ENCODE data around the gene CAMTA1.

Gene CAMTA1

GRCh38 chr1:7333094-7333493 lies 547.8 kb downstream of the CAMTA1 start:
- no peak for DNase-seq

- DNase-seq = no peak
These were observed 548.4 kb downstream of the CAMTA1 start for GRCh38 chr1:7333620-7334019.

GRCh38 chr1:7334475-7335035 lies 549.3 kb downstream of the CAMTA1 start:
- no peak for DNase-seq

- no peak for DNase-seq
These were observed 550.1 kb downstream of the CAMTA1 start for GRCh38 chr1:7335224-7335879.

DNA sequence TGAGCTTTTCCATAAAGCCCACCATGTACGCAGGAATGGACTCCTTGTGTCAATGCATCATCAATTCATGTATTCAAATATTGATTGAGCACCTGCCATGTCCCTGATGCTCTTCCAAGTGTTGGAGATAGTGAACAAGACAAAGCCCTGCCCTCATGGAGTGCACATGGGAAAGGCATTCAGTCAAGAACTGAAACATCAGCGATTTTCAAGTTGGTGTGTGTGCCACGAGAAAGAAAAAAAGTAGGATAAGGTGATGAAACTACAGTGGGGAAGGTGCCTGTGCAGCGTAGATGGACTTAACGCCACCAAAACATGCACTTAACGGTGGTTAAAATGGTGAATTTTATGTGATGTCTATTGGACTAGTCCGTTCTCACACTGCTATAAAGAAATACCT lies 553.2 kb downstream of the CAMTA1 start:
- no peak for DNase-seq

DNA sequence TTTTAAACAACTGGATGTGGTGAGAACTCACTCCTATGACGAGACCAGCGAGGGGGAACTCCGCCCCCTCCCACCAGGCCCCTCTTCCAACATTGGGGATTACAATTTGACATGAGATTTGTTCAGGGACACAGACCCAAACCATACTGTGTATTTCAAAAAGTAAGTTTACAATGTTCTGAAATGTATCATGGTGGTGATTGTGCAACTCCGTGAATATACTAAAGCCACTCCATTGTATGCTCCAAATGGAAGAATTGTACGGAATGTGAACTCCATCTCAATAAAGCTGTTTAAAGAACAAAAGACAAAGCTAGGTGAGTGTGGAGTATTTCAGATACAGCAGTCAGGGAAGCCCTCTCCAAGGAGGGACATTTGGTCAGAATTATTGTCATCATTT lies 553.8 kb downstream of the CAMTA1 start:
- no peak for DNase-seq

- no peak for DNase-seq
These were observed 554.7 kb downstream of the CAMTA1 start for GRCh38 chr1:7339953-7340352.

DNA sequence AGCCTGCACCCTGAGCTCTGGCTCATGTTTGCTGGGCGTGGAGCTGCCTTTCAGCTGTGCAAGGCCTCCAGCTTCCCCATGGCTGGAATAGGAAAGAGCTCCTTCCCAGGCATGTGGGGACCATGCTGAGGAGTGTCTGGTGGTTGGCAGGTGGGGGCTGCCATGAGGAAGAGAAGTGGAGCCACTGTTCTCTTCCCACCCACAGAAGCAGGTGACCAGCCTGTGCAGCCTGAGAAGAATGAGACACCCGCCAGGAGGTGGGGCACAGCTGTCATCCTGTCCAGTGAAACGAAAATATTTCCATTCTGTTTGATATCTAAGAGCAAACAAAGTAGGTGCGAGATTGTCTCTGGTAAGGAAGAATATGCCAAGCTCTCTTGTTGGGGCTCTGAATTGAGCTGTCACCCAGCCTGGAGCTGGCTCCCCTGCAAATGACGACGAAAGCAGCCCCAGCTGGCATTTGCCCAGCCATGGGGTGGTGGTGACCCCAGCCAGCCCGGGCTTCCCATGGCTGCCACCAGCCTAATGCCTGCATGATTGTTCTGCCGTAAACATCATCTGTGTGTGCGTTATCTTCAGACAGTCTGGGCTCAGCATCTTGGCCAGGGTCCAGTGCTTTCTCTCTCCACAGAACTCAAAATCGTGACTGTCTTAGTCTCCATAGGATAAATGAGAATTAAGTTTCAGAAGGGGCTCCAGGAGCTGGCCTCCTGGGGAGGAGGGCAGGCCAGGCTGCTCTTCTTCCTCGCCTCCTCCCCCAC lies 556.1 kb downstream of the CAMTA1 start:
- DNase-seq = no peak

- DNase-seq = no peak
These were observed 558.6 kb downstream of the CAMTA1 start for GRCh38 chr1:7343882-7344281.

- no peak for DNase-seq
These were observed 559.0 kb downstream of the CAMTA1 start for GRCh38 chr1:7344299-7344698.

DNA sequence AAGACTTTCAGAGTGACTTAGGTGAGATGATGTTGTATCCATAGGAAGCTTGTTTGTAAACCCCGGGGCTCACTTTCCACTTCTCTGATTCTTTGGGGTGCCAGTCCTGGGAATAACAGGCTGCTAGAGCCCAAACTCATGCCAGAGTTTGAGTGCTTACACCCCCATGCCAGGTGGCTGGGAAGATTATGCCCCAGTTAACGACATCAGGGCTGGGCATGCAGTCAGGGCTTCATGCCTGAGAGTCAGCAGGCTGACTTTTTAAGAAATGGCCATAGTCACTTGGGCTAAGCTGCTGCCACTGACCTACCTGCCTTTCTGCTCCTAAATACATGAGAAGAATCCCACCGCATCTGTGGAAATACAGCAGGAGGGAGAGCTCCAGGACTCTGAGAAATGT lies 560.3 kb downstream of the CAMTA1 start:
- DNase-seq = no peak

- DNase-seq = no peak
These were observed 560.9 kb downstream of the CAMTA1 start for GRCh38 chr1:7346070-7346596.

- DNase-seq = no peak
These were observed 561.6 kb downstream of the CAMTA1 start for GRCh38 chr1:7346600-7347570.

- DNase-seq = no peak
These were observed 562.8 kb downstream of the CAMTA1 start for GRCh38 chr1:7348073-7348472.

DNA sequence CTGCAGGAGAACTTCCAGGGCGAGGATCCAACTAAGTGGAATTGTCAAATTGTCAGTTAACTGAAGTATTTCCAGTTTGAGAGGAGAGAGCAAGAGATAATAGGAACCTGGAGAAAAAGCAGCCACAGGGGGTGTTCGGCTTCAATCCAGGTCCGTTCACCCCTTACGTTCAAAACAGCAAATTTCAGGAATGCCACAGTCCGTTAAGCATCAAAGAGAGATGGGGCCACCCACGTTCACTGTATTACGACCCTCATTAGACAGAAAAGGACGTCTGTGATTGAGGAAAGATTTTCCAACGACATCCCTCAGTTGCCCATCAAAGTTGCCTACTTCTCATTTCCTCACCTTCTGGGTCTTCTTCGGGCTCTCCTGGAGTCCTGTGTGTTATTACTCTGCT lies 563.3 kb downstream of the CAMTA1 start:
- DNase-seq = no peak

- no peak for DNase-seq
These were observed 565.5 kb downstream of the CAMTA1 start for GRCh38 chr1:7350804-7351203.

GRCh38 chr1:7351649-7352048 lies 566.4 kb downstream of the CAMTA1 start:
- no peak for DNase-seq

DNA sequence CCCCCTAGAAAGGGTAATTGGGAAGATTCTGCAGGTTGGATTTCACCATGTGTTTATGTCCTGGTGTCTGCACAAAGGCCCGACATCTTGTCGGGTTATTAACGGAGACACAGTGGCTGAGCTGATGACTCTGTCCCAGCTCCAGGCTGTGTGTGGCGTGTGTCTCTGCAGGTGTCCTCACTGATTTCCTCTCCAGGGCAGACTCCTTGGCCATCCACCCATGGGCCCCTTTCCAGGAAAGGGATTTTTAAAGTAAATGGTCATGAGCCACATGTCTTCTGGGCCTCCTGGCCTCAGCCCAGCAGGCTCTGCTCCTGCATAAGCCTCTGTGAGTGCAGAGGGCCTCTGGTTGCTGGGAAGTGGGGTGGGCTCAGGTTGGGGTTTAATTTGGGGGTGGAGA lies 567.1 kb downstream of the CAMTA1 start:
- DNase-seq = no peak

DNA sequence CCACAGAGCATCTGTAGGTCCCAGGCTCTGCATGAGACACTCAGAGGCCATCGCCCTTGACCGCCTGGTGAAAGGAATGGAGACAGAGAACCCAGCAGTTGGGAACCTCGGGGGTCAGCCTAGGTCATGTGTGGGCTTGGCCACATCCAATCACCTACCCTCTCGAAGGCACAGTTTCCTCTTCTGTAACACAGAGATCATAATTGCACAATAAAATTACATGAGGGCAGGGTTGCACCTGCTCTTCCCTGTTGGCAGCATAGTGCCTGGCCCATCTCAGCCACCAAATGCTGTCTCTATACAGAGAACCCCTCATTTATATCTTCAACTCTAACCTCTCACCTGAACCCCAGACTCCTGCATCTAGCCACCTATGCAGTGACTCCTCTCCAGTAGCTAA lies 567.7 kb downstream of the CAMTA1 start:
- DNase-seq = no peak

GRCh38 chr1:7355646-7356045 lies 570.4 kb downstream of the CAMTA1 start:
- DNase-seq = no peak

GRCh38 chr1:7356079-7356478 lies 570.8 kb downstream of the CAMTA1 start:
- no peak for DNase-seq

DNA sequence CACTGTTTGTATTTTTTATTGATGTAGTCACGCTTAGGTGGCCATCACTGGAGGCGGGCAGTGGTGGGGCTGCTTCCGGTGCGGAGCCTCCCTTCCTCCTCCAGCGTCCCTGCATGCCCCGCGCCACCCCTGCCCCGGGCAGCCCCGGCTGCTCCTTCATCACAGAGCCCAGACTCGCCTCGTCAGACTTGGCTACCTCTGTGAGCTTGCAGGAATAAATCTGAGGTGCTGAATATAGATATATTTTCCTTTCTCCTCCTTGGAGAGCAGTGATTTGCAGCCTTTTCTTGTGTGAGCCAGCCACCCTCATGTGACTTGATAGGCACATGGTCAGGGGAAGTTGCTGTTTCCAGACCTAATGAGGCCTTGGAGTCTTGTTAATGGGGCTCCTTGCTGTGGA lies 573.2 kb downstream of the CAMTA1 start:
- DNase-seq = no peak

DNA sequence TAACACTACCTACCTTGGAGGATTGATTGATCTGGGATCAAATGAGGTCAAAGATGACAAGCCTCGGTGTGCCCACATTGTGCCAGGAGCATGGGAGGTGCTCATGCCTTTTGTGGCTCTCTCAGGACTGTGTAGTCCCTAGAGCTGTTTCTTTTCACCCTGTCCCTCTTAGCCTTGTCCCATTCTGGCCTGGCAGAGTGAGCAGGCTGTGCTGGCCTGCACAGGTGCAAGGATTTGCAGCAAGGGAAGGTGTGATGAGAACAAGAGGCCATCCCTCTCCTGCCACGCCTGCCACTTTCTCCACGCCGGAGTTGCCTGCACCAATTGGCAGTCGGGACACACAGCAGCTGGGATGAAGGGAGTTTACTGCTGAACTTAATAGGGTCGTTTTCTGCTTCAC lies 575.3 kb downstream of the CAMTA1 start:
- no peak for DNase-seq

All from activated CD8-positive, alpha-beta memory T cell treated with anti-CD3 and anti-CD28 coated beads for 24 hours (primary cell).